ENCODE data around the gene SLITRK2. TPM values are rescaled to one million over a fixed set of nuclear protein-coding genes. Genes with fewer than 3 reads are reported as not detected.

SLITRK2 gene
- polyA plus RNA-seq (ENCODE audit: insufficient read length in 12 of 12): 1 to 10 TPM in 5 of 12 donors, under 1 TPM in 6, not detected in 1; 0.43 to 3.6 (median 0.82) TPM
- long read RNA-seq, donor 1, full-length matches to known transcripts: 9 of 9 reads
- long read RNA-seq, donor 1, partial matches to known transcripts: 0 of 9 reads
- long read RNA-seq, donor 1, other reads (novel, unspliced or antisense): 0 of 9 reads
- long read RNA-seq, donor 2, full-length matches to known transcripts: 2 of 2 reads
- long read RNA-seq, donor 2, partial matches to known transcripts: 0 of 2 reads
- long read RNA-seq, donor 2, other reads (novel, unspliced or antisense): 0 of 2 reads
- long read RNA-seq, donor 3: 0 reads
- long read RNA-seq, donor 4, full-length matches to known transcripts: 2 of 2 reads
- long read RNA-seq, donor 4, partial matches to known transcripts: 0 of 2 reads
- long read RNA-seq, donor 4, other reads (novel, unspliced or antisense): 0 of 2 reads
- long read RNA-seq, donor 5, full-length matches to known transcripts: 3 of 3 reads
- long read RNA-seq, donor 5, partial matches to known transcripts: 0 of 3 reads
- long read RNA-seq, donor 5, other reads (novel, unspliced or antisense): 0 of 3 reads
- long read RNA-seq, donor 6: 0 reads
- long read RNA-seq, donor 7: 0 reads
- long read RNA-seq, donor 8, full-length matches to known transcripts: 2 of 2 reads
- long read RNA-seq, donor 8, partial matches to known transcripts: 0 of 2 reads
- long read RNA-seq, donor 8, other reads (novel, unspliced or antisense): 0 of 2 reads
- long read RNA-seq, donor 9, full-length matches to known transcripts: 1 of 1 reads
- long read RNA-seq, donor 9, partial matches to known transcripts: 0 of 1 reads
- long read RNA-seq, donor 9, other reads (novel, unspliced or antisense): 0 of 1 reads
- long read RNA-seq, donor 10: 0 reads
- long read RNA-seq, donor 11, full-length matches to known transcripts: 6 of 6 reads
- long read RNA-seq, donor 11, partial matches to known transcripts: 0 of 6 reads
- long read RNA-seq, donor 11, other reads (novel, unspliced or antisense): 0 of 6 reads

- DNase-seq: peak; percentile 15
Observed at GRCh38 chrX:145817331-145818185, at the start of gene SLITRK2. SLITRK2 (plus strand) TSS chrX:145817829; CDS start chrX:145822426, 4,597 bp downstream.

- DNase-seq: no peak
Observed at GRCh38 chrX:145773006-145773405, 44.6 kb upstream of the SLITRK2 start.

- DNase-seq: no peak
Observed at GRCh38 chrX:145792281-145792680, 25.3 kb upstream of the SLITRK2 start.

GRCh38 chrX:145803508-145803907 lies 14.1 kb upstream of the SLITRK2 start:
- DNase-seq: no peak

- DNase-seq: no peak
Observed at GRCh38 chrX:145813081-145813480, 4.5 kb upstream of the SLITRK2 start.

GRCh38 chrX:145816601-145817315 lies 871 bp upstream of the SLITRK2 start:
- DNase-seq: no peak

- DNase-seq: no peak
Observed at GRCh38 chrX:145818186-145819113, 821 bp downstream of the SLITRK2 start.

GRCh38 chrX:145820825-145821224 lies 3.2 kb downstream of the SLITRK2 start:
- DNase-seq: no peak

GRCh38 chrX:145821291-145821897 lies 3.8 kb downstream of the SLITRK2 start:
- peak; percentile 21 for DNase-seq

- DNase-seq: no peak
Observed at GRCh38 chrX:145821898-145822571, 4.4 kb downstream of the SLITRK2 start.

GRCh38 chrX:145823132-145823531 lies 5.5 kb downstream of the SLITRK2 start:
- DNase-seq: no peak

GRCh38 chrX:145825896-145826295 lies 8.3 kb downstream of the SLITRK2 start:
- no peak for DNase-seq

GRCh38 chrX:145826466-145826865 lies 8.8 kb downstream of the SLITRK2 start:
- DNase-seq: no peak

GRCh38 chrX:145832796-145833195 lies 15.2 kb downstream of the SLITRK2 start:
- DNase-seq: no peak

- DNase-seq: no peak
Observed at GRCh38 chrX:145840531-145840930, 22.9 kb downstream of the SLITRK2 start.

- no peak for DNase-seq
Observed at GRCh38 chrX:145843146-145843904, 25.7 kb downstream of the SLITRK2 start.

GRCh38 chrX:145844886-145845285 lies 27.3 kb downstream of the SLITRK2 start:
- no peak for DNase-seq

GRCh38 chrX:145848448-145848847 lies 30.8 kb downstream of the SLITRK2 start:
- DNase-seq: no peak
